ENCODE results near the gene TSHZ2.

GRCh38 chr20:53048387-53048786 is 76.2 kb downstream of the TSHZ2 start:
- no peak for TF ChIP-seq CTCF (IDR thresholded peaks at IDR 0.05)
- TF ChIP-seq EZH2 (IDR thresholded peaks at IDR 0.05; ENCODE audit: borderline replicate concordance, insufficient read depth, low read depth, low read length, poor library complexity, severe bottlenecking), result no peak
